HepG2 (cell line): ENCODE results near the gene SYPL1. TPM values are rescaled to one million over a fixed set of nuclear protein-coding genes. Genes with fewer than 3 reads are reported as not detected.

Source experiments
- ARID3A ChIP-seq: IDR thresholded peaks from 2 replicates; pipeline ENCODE4 v1.6.1; 2012; ENCODE audit warnings: low read depth, low read length, improper control_type of control experiment
- BORCS8-MEF2B ChIP-seq: sonication (generic); formaldehyde crosslinking; IDR thresholded peaks from 2 replicates; pipeline ENCODE4 v1.8.0; 2022; ENCODE audit warnings: mild to moderate bottlenecking, missing genetic modification reagents
- CBX5 ChIP-seq: sonication (generic); formaldehyde crosslinking; IDR thresholded peaks from 2 replicates; pipeline ENCODE4 v1.4.0; 2020; ENCODE audit warnings: missing genetic modification reagents, borderline replicate concordance
- DNMT1 ChIP-seq: sonication (generic); formaldehyde crosslinking; IDR thresholded peaks from 2 replicates; pipeline ENCODE4 v1.5.1; 2020; ENCODE audit warnings: mild to moderate bottlenecking, missing genetic modification reagents
- E2F2 ChIP-seq: sonication (generic); formaldehyde crosslinking; IDR thresholded peaks from 2 replicates; pipeline ENCODE4 v1.4.0; 2020; ENCODE audit warnings: missing genetic modification reagents, borderline replicate concordance
- GTF2F1 ChIP-seq: fragments of 150-350 bp; IDR thresholded peaks from 2 replicates; pipeline ENCODE4 v1.6.1; 2014; ENCODE audit warnings: low read length
- HOXA5 ChIP-seq: sonication (generic); formaldehyde crosslinking; IDR thresholded peaks from 2 replicates; pipeline ENCODE4 v1.4.0; 2020; ENCODE audit warnings: missing genetic modification reagents
- KMT2A ChIP-seq: sonication (generic); formaldehyde crosslinking; IDR thresholded peaks from 2 replicates; pipeline ENCODE4 v1.4.0; 2020; ENCODE audit warnings: missing genetic modification reagents
- MED13 ChIP-seq: sonication (generic); formaldehyde crosslinking; IDR thresholded peaks from 2 replicates; pipeline ENCODE4 v1.5.0; 2020; ENCODE audit warnings: missing genetic modification reagents
- NR2C2 ChIP-seq: sonication (generic); formaldehyde crosslinking; IDR thresholded peaks from 2 replicates; pipeline ENCODE4 v1.4.0; 2020; ENCODE audit warnings: missing genetic modification reagents, mild to moderate bottlenecking, moderate library complexity, borderline replicate concordance
- SPEN ChIP-seq: sonication (generic); formaldehyde crosslinking; IDR thresholded peaks from 2 replicates; pipeline ENCODE4 v1.5.1; 2020; ENCODE audit warnings: low read depth, mild to moderate bottlenecking, missing genetic modification reagents
- TFDP1 ChIP-seq: IDR thresholded peaks from 2 replicates; pipeline ENCODE4 v1.6.1; 2016; ENCODE audit warnings: missing compliant biosample characterization, missing genetic modification reagents, borderline replicate concordance
- ZNF142 ChIP-seq: sonication (generic); formaldehyde crosslinking; IDR thresholded peaks from 2 replicates; pipeline ENCODE4 v1.4.0; 2020; ENCODE audit warnings: missing genetic modification reagents
- ZNF275 ChIP-seq: sonication (generic); formaldehyde crosslinking; IDR thresholded peaks from 2 replicates; pipeline ENCODE4 v1.8.0; 2022; ENCODE audit warnings: missing genetic modification reagents, mild to moderate bottlenecking, inconsistent platforms, borderline replicate concordance
- ZNF317 ChIP-seq: sonication (generic); formaldehyde crosslinking; IDR thresholded peaks from 2 replicates; pipeline ENCODE4 v1.5.0; 2020; ENCODE audit warnings: mild to moderate bottlenecking, missing genetic modification reagents
- ZNF468 ChIP-seq: sonication (generic); formaldehyde crosslinking; IDR thresholded peaks from 2 replicates; pipeline ENCODE4 v1.8.0; 2022; ENCODE audit warnings: mild to moderate bottlenecking, moderate library complexity, missing genetic modification reagents
- ZNF749 ChIP-seq: sonication (generic); formaldehyde crosslinking; IDR thresholded peaks from 2 replicates; pipeline ENCODE4 v1.8.0; 2022; ENCODE audit warnings: mild to moderate bottlenecking, missing genetic modification reagents, moderate library complexity, borderline replicate concordance
- ZNF776 ChIP-seq: sonication (generic); formaldehyde crosslinking; IDR thresholded peaks from 2 replicates; pipeline ENCODE4 v1.4.0; 2020; ENCODE audit warnings: mild to moderate bottlenecking, missing genetic modification reagents
- ZNF777 ChIP-seq: sonication (generic); formaldehyde crosslinking; IDR thresholded peaks from 2 replicates; pipeline ENCODE4 v1.4.0; 2020; ENCODE audit warnings: missing genetic modification reagents
- polyA plus RNA-seq, 8 experiments: library from polyadenylated mRNA; depleted of rRNA in 3 of 8; stranded (reverse) in 7 of 8; unstranded in 1 of 8; fragments of >200 nt; fragmentation: Illumina TruSeq in 4 of 8; extraction: Trizol in 4 of 8; gene quantifications; 2 replicates each; pipeline versions ENCODE4 v1.2.1 to v1.2.3, GENCODE V29; 2011 to 2016; ENCODE audit warnings: low read depth in 4 of 8, missing spikeins in 1 of 8, mixed read lengths in 1 of 8; ENCODE audit not compliant: insufficient read depth in 1 of 8
- total RNA-seq, 5 experiments: library from RNA; depleted of rRNA; stranded (reverse); fragments of >200 nt; fragmentation: Illumina TruSeq; extraction: Trizol; gene quantifications; 2 replicates each; pipeline ENCODE4 v1.2.3, GENCODE V29; 2016; ENCODE audit warnings: low read depth in 1 of 5

The SYPL1 gene
- total and polyA plus RNA-seq, 2 of the 13 experiments (the other 11 are each of a cell fraction or from before 2014, with no cell fraction given): 27.5 to 40.2 TPM

GRCh38 chr7:106111655-106112117 is 426 bp downstream of the SYPL1 start (continued):
- TF ChIP-seq BORCS8-MEF2B (CRISPR knock-in tag) (peak; percentile 70; the same call in 1 of the 2 replicates), ZNF468 (0 out of 2 replicates have a peak, but pooled peaks have one; percentile 46), ZNF142 (CRISPR knock-in tag) (peak; percentile 47; the same call in 1 of the 2 replicates), ARID3A (no peak), ZNF275 (CRISPR knock-in tag) (no peak), MED13 (CRISPR knock-in tag) (0 out of 2 replicates have a peak, but pooled peaks have one; percentile 27), ZNF317 (CRISPR knock-in tag) (no peak), TFDP1 (CRISPR knock-in tag) (peak; percentile 46; the same call in 1 of the 2 replicates), DNMT1 (CRISPR knock-in tag) (0 out of 2 replicates have a peak, but pooled peaks have one; percentile 24), NR2C2 (CRISPR knock-in tag) (peak; percentile 2; the same call in 1 of the 2 replicates), CBX5 (CRISPR knock-in tag) (no peak), SPEN (no peak; the same call in 1 of the 2 replicates), ZNF776 (CRISPR knock-in tag) (0 out of 2 replicates have a peak, but pooled peaks have one; percentile 38), ZNF777 (CRISPR knock-in tag) (peak; percentile 88), E2F2 (CRISPR knock-in tag) (no peak), KMT2A (CRISPR knock-in tag) (peak; percentile 86), ZNF749 (CRISPR knock-in tag) (no peak), HOXA5 (CRISPR knock-in tag) (0 out of 2 replicates have a peak, but pooled peaks have one; percentile 30), GTF2F1 (no peak)
